Measurements from ENCODE around the gene MMP14. TPM values are rescaled to one million over a fixed set of nuclear protein-coding genes. Genes with fewer than 3 reads are reported as not detected.

Gene MMP14
- total and polyA plus RNA-seq, 2 of the 13 experiments (the other 11 are each of a cell fraction or from before 2014, with no cell fraction given), result 5.2 to 9.8 TPM

- TF ChIP-seq, protein P1, sequence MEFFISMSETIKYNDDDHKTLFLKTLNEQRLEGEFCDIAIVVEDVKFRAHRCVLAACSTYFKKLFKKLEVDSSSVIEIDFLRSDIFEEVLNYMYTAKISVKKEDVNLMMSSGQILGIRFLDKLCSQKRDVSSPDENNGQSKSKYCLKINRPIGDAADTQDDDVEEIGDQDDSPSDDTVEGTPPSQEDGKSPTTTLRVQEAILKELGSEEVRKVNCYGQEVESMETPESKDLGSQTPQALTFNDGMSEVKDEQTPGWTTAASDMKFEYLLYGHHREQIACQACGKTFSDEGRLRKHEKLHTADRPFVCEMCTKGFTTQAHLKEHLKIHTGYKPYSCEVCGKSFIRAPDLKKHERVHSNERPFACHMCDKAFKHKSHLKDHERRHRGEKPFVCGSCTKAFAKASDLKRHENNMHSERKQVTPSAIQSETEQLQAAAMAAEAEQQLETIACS (CRISPR knock-in tag; IDR thresholded peaks at IDR 0.05), result no peak
- TF ChIP-seq ZNF562 (CRISPR knock-in tag; IDR thresholded peaks at IDR 0.05; ENCODE audit: borderline replicate concordance) (no peak), SYNCRIP (IDR thresholded peaks at IDR 0.05; ENCODE audit: insufficient read depth, low read depth, low read length) (no peak), ZSCAN22 (CRISPR knock-in tag; IDR thresholded peaks at IDR 0.05) (no peak), RELA (CRISPR knock-in tag; IDR thresholded peaks at IDR 0.05) (no peak), GFI1 (CRISPR knock-in tag; IDR thresholded peaks at IDR 0.05; ENCODE audit: borderline replicate concordance) (no peak), HNF4A (CRISPR knock-in tag; IDR thresholded peaks at IDR 0.05) (peak; percentile 70), SP1 (IDR thresholded peaks at IDR 0.05) (no peak), SP1 (CRISPR knock-in tag; IDR thresholded peaks at IDR 0.05) (no peak), ZSCAN12 (CRISPR knock-in tag; IDR thresholded peaks at IDR 0.05) (no peak), ZNF704 (CRISPR knock-in tag; IDR thresholded peaks at IDR 0.05; ENCODE audit: borderline replicate concordance) (peak; percentile 44; the same call in 1 of the 2 replicates), ZFP41 (CRISPR knock-in tag; IDR thresholded peaks at IDR 0.05; ENCODE audit: borderline replicate concordance) (no peak), ZNF280D (CRISPR knock-in tag; IDR thresholded peaks at IDR 0.05) (peak; percentile 37; the same call in 1 of the 2 replicates), PHF20 (CRISPR knock-in tag; IDR thresholded peaks at IDR 0.05) (0 out of 2 replicates have a peak, but pooled peaks have one; percentile 44), RBM22 (optimal IDR thresholded peaks at IDR 0.05; ENCODE audit: low read length) (no peak), IRF2 (CRISPR knock-in tag; IDR thresholded peaks at IDR 0.05) (peak; percentile 22; the same call in 1 of the 2 replicates), ZNF615 (CRISPR knock-in tag; IDR thresholded peaks at IDR 0.05; ENCODE audit: borderline replicate concordance) (no peak), NR2F6 (IDR thresholded peaks at IDR 0.05) (no peak), NR2F6 (CRISPR knock-in tag; IDR thresholded peaks at IDR 0.05) (no peak; the same call in none of the 2 replicates), MBNL3 (CRISPR knock-in tag; conservative IDR thresholded peaks at IDR 0.05) (no peak)
Measured at GRCh38 chr14:22819151-22819988, 17.0 kb upstream of the MMP14 start (continued).
